ENCODE measurements around the gene CTNND1.

- TF ChIP-seq CTCF (IDR thresholded peaks at IDR 0.05 in 4 of 5, conservative IDR thresholded peaks at IDR 0.05 in 1 of 5) (no peak), POLR2A (IDR thresholded peaks at IDR 0.05) (no peak)
Measured at GRCh38 chr11:57868491-57868890, 106.9 kb downstream of the CTNND1 start.
